ENCODE measurements around the gene EGFL6.

DNA sequence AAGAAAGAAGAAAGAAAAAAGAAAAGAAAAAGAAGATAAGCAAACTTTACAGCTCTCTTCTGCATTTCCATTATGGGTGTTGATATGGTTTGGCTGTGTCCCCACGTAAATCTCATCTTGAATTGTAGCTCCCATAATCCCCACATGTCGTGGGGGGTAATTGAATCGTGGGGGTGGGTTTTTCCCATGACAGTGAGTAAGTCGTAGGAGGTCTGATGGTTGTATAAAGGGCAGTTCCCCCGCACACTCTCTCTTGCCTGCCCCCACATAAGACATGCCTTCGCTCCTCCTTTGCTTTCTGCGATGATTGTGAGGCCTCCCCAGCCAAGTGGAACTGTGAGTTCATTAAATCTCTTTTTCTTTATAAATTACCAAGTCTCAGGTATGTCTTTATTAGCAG, 112.2 kb downstream of the EGFL6 start:
- TF ChIP-seq, protein P1, sequence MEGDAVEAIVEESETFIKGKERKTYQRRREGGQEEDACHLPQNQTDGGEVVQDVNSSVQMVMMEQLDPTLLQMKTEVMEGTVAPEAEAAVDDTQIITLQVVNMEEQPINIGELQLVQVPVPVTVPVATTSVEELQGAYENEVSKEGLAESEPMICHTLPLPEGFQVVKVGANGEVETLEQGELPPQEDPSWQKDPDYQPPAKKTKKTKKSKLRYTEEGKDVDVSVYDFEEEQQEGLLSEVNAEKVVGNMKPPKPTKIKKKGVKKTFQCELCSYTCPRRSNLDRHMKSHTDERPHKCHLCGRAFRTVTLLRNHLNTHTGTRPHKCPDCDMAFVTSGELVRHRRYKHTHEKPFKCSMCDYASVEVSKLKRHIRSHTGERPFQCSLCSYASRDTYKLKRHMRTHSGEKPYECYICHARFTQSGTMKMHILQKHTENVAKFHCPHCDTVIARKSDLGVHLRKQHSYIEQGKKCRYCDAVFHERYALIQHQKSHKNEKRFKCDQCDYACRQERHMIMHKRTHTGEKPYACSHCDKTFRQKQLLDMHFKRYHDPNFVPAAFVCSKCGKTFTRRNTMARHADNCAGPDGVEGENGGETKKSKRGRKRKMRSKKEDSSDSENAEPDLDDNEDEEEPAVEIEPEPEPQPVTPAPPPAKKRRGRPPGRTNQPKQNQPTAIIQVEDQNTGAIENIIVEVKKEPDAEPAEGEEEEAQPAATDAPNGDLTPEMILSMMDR (IDR thresholded peaks at IDR 0.05; ENCODE audit: low read length): no peak
- TF ChIP-seq EZH2 (optimal IDR thresholded peaks at IDR 0.05; ENCODE audit: low read depth, low read length): no peak
- no peak for TF ChIP-seq EZH2phosphoT487 (IDR thresholded peaks at IDR 0.05; ENCODE audit: low read length)

Data from MM.1S (cell line).